Erythroblast (primary cell): Measurements from ENCODE around the gene DDOST.

Experiments
- GATA1 ChIP-seq: IDR thresholded peaks from 2 replicates; pipeline ENCODE4 v1.6.1; 2011; ENCODE audit warnings: low read depth, mild to moderate bottlenecking, control low read depth, low read length, moderate library complexity
- POLR2A ChIP-seq: IDR thresholded peaks from 2 replicates; pipeline ENCODE4 v1.6.1; 2011; ENCODE audit warnings: mild to moderate bottlenecking, low read length

DNA sequence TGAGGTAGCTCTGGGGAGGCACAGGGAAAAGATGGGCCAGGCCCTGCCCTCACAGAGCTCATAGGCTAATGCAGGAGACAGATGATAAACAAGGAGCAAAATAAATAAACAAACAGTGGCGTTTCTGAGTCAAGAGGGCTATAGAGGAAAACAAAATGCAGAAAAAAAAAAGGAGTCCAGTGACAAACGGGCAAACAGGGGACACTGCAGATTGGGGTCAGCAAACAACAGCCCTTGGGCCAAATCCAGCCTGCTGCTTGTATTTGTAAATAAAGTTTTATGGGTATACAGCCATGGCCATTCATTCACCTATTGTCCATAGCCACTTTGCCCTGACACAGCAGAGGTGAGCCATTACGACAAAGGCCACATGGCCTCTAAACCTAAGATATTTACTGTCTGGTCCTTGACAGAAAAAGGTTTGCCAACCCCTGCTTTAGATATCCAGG, 47.0 kb downstream of the DDOST start:
- TF ChIP-seq POLR2A (no peak), GATA1 (no peak)
